ENCODE data around the gene TECPR1. TPM values are rescaled to one million over a fixed set of nuclear protein-coding genes. Genes with fewer than 3 reads are reported as not detected.
"Not testable (repeated sequence)": the region's sequence is repeated elsewhere in the genome, so short reads cannot be mapped to it uniquely, and the experiment has no call there.

The TECPR1 gene
- total RNA-seq, 1 experiment from 2014 or later: 10.5 TPM

DNA sequence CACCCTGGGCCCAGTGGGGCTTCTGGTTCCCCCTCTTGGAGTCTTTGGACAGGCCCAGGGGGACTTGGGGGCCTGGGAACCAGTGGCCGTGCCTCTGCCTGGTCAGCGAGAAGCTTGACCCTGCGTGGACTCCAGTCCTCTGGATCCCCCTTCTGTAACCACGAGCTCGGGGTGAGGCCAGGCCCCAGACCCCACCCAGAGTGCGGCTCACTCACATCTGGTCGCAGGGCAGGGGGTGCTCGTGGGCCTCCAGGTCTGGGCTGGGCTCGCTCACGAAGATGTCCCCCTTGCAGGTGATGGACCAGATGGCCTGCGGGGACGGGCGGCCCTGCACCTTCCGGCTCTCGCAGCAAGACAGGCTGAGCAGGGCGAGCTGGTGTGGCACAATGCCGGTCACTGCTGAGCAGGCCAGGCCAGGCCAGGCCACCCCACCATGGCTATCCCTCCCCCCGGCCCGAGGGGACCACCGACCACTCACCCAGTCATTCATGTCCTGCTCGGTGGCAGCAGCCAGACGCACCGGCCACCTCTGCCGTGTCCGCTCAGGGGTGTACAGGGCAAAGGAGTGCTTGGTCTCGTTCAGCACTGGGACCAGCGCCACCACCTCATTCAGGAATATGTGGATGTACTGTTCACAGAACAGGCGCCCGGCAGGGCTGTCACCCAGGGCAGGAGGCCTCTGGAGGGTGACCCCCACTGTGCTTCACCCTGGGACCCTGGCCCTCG is 21.1 kb downstream of the TECPR1 start:
- no peak for DNase-seq (ENCODE audit: extremely low read depth, low read depth)

DNA sequence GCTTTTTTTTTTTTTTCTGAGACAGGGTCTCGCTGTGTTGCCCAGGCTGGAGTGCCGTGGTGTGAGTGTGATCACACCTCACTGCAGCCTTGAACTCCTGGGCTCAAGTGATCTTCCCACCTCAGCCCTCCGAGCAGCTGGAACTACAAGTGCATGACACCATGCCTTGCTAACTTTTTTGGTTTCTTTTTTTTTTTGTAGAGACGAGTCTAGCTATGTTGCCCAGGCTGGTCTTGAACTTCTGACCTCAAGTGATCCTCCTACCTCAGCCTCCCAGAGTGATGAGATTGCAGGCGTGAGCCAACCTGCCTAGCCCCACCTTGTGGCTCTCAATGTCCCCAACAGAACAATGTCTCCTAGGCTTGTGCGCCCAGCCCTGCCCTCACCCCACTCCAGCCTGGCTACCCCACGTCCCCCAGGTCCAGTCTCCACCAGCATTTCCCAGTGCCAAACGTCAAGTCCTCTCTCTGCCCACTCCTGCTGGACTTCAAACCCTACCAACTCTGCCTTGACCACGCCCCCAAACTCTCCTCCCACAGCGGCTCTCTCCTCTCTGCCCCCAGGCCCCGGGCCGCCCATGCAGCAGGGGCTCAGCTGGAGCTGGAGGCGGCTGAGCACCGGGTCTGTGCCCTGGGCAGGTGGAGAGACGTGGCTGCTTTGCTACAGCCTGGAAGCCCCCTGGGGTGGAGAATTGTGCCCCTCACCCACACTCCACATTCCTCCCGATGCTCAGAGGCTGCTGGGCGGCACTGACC is 21.9 kb downstream of the TECPR1 start:
- no peak for DNase-seq (ENCODE audit: extremely low read depth, low read depth)

GRCh38 chr7:98229441-98229840 is 22.6 kb downstream of the TECPR1 start:
- DNase-seq (ENCODE audit: extremely low read depth, low read depth): no peak

- DNase-seq (ENCODE audit: extremely low read depth, low read depth): no peak
Measured at GRCh38 chr7:98228801-98229200, 23.2 kb downstream of the TECPR1 start.

- DNase-seq (ENCODE audit: extremely low read depth, low read depth): no peak
Measured at GRCh38 chr7:98227939-98228338, 24.1 kb downstream of the TECPR1 start.

DNA sequence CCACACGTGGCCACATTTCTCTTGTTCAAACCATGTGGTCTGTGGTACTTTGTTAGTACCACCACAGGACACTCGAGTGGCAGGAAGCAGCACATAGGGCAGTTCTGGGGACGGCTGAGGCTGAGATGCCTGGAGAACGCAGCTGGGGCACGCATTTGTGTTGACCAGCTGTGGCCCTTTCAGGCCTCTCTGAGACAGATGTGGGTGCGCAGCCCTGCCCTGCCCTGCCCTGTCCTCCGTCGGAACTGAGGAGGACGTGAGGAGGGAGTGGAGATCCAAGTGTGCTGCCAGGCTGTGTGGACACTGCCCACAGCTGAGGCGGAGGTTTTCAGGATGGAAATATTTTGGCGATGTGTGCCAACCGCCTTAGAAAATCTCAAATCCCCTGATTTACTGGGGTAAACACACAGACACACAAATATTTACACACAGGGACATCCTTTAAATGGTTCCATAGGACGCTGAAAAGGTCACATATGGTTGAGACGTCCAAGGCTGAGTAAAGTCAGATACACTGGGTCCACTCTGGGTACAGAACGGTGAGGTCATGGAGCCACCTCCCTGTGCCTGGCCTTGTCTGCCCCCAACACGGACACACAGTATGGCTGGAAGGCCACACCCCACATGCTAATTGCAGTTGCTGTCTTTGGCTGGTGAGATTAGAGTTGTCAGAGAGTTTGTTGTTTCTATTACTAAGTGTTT is 26.0 kb downstream of the TECPR1 start:
- DNase-seq (ENCODE audit: extremely low read depth, low read depth): no peak

DNA sequence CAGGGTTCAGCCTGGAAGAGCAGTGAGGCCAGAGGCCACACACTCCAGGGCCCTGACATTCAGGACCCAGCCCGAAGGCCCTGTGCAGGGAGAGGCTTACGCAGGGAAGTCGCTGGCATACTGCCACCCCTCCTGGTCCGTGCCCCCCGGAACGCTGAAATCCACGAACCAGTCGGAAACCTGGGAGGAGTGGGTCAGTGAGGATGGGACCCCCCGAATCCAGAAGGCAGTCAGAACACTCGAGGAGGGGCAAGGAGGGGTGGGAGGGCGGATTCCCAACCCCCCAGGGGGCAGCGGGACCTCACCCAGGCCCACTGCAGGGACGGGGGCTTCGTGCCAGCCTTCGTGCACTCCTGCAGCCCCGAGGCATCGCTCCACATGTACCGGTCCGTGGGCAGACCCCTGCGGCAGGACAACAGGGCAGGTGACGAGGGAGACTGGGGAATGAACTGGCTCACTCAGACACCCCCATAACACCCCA is 27.3 kb downstream of the TECPR1 start:
- DNase-seq (ENCODE audit: extremely low read depth, low read depth): no peak

GRCh38 chr7:98223898-98224700 is 27.9 kb downstream of the TECPR1 start:
- no peak for DNase-seq (ENCODE audit: extremely low read depth, low read depth)

DNA sequence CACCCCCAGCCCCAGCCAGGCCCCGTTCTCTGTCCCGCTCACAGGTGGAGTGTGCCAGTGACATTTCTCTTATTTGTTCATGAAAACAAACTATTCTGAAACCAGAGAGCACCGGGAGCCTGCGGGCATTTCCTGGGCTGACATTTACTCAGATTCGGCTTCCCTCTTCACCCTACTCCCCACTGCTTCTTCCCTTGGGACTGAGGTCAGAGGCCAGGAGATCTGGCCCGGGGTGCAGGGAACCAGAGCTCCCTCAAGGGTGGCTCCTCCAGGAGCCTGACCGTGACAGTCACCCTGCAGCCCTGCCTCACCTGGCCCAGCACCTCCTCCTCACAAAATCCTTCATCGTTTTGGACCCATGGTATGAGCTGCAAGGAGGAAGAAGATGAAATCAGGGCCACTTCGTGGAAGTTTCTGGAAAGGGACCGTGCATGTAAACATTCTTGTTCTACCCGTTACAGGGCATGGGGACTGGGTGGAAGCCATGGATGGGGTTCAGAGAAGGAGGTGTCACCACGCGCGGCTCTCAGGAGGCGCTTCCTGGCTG is 28.6 kb downstream of the TECPR1 start:
- DNase-seq (ENCODE audit: extremely low read depth, low read depth): no peak

DNA sequence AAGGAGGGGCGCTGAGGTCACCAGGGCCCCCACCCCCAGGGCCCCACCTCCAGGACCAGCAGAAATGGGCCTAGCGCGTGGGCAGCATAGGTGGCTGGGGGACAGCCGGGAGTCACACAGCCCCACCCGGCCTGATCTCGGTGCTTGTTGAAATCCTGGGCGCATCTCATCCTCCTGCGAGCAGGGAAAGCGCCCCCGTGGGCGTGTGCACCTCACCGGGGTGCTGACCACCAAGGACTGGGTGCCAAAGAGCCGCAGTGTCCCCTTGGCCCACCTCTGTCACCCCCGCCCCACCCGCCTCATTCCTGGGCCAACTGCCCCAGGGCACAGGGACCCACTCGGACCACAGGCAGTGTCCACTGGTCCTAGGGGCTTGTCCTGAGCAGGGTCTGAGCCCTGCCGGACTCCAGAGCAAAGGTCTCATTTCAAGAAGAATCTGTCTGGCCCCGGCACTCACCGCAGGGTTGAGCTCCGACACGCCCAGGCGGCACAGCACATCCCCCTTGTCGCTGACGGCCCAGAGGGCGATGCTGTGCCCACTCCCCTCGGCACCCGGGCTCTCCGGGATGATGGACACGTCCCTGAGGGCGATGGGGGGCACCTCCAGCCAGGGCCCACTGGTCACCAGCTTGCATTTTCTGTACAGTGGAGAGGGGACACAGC is 29.4 kb downstream of the TECPR1 start:
- DNase-seq (ENCODE audit: extremely low read depth, low read depth): no peak

GRCh38 chr7:98221611-98222532 is 30.2 kb downstream of the TECPR1 start:
- DNase-seq (ENCODE audit: extremely low read depth, low read depth): no peak

DNA sequence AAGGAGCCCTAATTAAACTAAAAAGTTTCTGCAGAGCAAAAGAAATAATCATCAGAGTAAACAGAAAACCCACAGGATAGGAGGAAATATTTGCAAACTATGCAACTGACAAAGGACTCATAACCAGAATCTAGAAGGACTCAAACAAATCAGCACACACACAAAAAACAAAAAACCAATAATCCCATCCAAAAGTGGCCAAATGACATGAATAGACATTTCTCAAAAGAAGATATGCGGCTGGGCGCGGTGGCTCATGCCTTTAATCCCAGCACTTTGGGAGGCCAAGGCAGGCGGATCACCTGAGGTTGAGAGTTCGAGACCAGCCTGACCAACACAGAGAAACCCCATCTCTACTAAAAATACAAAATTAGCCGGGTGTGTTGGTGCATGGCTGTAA is 32.6 kb downstream of the TECPR1 start:
- DNase-seq (ENCODE audit: extremely low read depth, low read depth): not testable (repeated sequence)

- DNase-seq (ENCODE audit: extremely low read depth, low read depth): no peak
Measured at GRCh38 chr7:98217623-98218582, 34.1 kb downstream of the TECPR1 start.

DNA sequence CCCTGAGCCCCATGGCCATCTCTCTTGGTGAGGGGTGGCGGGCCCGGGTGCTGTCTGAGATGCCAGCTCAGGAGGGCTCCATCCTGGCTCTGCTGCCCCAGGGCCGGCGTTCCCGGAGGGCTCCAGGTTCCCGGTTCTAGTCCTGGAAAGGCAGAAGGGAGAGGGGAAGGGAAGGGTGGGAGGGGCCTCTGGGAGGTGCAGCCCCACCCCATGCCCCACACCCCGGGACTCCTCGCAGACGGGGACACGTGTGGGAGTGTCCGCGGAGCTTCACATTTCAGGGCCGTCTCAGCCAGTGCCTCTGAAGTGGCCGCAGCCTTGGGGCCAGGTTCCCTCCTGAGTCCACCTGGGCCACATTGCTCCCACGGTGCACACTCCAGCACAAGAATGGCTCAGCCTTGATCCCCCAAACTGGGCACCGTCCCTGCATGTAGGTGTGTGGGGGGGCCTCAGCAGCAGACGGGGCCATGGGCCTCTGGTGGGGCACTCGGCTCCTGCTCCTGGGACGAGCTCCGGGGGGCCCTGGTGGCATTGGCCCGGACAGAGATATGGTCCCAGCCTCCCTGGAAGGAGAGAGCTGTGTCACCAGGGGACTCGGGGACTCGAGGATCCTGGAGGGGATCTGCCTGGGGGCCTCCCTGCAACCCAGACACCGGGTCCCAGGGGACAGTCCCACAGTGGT is 35.0 kb downstream of the TECPR1 start:
- DNase-seq (ENCODE audit: extremely low read depth, low read depth): no peak

GRCh38 chr7:98215561-98216495 is 36.2 kb downstream of the TECPR1 start:
- DNase-seq (ENCODE audit: extremely low read depth, low read depth): no peak

- no peak for DNase-seq (ENCODE audit: extremely low read depth, low read depth)
Measured at GRCh38 chr7:98214811-98215321, 37.2 kb downstream of the TECPR1 start.
